ENCODE measurements around the gene WRAP73.
"Not testable (repeated sequence)": the region's sequence is repeated elsewhere in the genome, so short reads cannot be mapped to it uniquely, and the experiment has no call there.

DNA sequence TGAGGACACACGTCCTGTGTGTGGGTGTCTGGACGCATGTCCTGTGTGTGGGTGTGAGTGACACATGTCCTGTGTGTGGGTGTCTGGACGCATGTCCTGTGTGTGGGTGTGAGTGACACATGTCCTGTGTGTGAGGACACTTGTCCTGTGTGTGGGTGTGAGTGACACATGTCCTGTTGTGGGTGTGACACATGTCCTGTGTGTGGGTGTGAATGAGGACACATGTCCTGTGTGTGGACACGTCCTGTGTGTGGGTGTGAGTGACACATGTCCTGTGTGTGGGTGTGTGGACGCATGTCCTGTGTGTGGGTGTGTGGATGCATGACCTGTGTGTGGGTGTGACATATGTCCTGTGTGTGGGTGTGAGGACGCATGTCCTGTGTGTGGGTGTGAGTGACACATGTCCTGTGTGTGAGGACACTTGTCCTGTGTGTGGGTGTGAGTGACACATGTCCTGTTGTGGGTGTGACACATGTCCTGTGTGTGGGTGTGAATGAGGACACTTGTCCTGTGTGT lies 64.5 kb downstream of the WRAP73 start:
- TF ChIP-seq, protein P1, sequence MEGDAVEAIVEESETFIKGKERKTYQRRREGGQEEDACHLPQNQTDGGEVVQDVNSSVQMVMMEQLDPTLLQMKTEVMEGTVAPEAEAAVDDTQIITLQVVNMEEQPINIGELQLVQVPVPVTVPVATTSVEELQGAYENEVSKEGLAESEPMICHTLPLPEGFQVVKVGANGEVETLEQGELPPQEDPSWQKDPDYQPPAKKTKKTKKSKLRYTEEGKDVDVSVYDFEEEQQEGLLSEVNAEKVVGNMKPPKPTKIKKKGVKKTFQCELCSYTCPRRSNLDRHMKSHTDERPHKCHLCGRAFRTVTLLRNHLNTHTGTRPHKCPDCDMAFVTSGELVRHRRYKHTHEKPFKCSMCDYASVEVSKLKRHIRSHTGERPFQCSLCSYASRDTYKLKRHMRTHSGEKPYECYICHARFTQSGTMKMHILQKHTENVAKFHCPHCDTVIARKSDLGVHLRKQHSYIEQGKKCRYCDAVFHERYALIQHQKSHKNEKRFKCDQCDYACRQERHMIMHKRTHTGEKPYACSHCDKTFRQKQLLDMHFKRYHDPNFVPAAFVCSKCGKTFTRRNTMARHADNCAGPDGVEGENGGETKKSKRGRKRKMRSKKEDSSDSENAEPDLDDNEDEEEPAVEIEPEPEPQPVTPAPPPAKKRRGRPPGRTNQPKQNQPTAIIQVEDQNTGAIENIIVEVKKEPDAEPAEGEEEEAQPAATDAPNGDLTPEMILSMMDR (conservative IDR thresholded peaks at IDR 0.05; ENCODE audit: low read depth in 2 of 2), result not testable (repeated sequence)
- TF ChIP-seq ZNF114 (CRISPR knock-in tag; IDR thresholded peaks at IDR 0.05); EZH2 (IDR thresholded peaks at IDR 0.05; ENCODE audit: low read depth, unreplicated experiment); ZNF331 (CRISPR knock-in tag; IDR thresholded peaks at IDR 0.05; ENCODE audit: low read depth); STAT1 (IDR thresholded peaks at IDR 0.05; ENCODE audit: unreplicated experiment); POLR2AphosphoS5 (IDR thresholded peaks at IDR 0.05; ENCODE audit: low read depth); JUNB (IDR thresholded peaks at IDR 0.05; ENCODE audit: unreplicated experiment): not testable (repeated sequence)
- TF ChIP-seq, protein P2, sequence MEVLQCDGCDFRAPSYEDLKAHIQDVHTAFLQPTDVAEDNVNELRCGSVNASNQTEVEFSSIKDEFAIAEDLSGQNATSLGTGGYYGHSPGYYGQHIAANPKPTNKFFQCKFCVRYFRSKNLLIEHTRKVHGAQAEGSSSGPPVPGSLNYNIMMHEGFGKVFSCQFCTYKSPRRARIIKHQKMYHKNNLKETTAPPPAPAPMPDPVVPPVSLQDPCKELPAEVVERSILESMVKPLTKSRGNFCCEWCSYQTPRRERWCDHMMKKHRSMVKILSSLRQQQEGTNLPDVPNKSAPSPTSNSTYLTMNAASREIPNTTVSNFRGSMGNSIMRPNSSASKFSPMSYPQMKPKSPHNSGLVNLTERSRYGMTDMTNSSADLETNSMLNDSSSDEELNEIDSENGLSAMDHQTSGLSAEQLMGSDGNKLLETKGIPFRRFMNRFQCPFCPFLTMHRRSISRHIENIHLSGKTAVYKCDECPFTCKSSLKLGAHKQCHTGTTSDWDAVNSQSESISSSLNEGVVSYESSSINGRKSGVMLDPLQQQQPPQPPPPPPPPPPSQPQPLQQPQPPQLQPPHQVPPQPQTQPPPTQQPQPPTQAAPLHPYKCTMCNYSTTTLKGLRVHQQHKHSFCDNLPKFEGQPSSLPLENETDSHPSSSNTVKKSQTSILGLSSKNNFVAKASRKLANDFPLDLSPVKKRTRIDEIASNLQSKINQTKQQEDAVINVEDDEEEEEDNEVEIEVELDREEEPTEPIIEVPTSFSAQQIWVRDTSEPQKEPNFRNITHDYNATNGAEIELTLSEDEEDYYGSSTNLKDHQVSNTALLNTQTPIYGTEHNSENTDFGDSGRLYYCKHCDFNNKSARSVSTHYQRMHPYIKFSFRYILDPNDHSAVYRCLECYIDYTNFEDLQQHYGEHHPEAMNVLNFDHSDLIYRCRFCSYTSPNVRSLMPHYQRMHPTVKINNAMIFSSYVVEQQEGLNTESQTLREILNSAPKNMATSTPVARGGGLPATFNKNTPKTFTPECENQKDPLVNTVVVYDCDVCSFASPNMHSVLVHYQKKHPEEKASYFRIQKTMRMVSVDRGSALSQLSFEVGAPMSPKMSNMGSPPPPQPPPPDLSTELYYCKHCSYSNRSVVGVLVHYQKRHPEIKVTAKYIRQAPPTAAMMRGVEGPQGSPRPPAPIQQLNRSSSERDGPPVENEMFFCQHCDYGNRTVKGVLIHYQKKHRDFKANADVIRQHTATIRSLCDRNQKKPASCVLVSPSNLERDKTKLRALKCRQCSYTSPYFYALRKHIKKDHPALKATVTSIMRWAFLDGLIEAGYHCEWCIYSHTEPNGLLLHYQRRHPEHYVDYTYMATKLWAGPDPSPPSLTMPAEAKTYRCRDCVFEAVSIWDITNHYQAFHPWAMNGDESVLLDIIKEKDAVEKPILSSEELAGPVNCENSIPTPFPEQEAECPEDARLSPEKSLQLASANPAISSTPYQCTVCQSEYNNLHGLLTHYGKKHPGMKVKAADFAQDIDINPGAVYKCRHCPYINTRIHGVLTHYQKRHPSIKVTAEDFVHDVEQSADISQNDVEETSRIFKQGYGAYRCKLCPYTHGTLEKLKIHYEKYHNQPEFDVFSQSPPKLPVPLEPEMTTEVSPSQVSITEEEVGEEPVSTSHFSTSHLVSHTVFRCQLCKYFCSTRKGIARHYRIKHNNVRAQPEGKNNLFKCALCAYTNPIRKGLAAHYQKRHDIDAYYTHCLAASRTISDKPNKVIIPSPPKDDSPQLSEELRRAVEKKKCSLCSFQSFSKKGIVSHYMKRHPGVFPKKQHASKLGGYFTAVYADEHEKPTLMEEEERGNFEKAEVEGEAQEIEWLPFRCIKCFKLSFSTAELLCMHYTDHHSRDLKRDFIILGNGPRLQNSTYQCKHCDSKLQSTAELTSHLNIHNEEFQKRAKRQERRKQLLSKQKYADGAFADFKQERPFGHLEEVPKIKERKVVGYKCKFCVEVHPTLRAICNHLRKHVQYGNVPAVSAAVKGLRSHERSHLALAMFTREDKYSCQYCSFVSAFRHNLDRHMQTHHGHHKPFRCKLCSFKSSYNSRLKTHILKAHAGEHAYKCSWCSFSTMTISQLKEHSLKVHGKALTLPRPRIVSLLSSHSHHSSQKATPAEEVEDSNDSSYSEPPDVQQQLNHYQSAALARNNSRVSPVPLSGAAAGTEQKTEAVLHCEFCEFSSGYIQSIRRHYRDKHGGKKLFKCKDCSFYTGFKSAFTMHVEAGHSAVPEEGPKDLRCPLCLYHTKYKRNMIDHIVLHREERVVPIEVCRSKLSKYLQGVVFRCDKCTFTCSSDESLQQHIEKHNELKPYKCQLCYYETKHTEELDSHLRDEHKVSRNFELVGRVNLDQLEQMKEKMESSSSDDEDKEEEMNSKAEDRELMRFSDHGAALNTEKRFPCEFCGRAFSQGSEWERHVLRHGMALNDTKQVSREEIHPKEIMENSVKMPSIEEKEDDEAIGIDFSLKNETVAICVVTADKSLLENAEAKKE (CRISPR knock-in tag; IDR thresholded peaks at IDR 0.05), result not testable (repeated sequence)

Data from GM23338 (cell line).